GM12891 (cell line): ENCODE measurements around the gene DHX15.

Experiments used
- POLR2A ChIP-seq: IDR thresholded peaks from 2 replicates; pipeline ENCODE4 v1.6.1; 2011; ENCODE audit warnings: low read depth, low read length, control low read depth
- POLR2AphosphoS5 ChIP-seq: IDR thresholded peaks from 2 replicates; pipeline ENCODE4 v1.6.1; 2011; ENCODE audit warnings: low read depth, low read length, control low read depth

DNA sequence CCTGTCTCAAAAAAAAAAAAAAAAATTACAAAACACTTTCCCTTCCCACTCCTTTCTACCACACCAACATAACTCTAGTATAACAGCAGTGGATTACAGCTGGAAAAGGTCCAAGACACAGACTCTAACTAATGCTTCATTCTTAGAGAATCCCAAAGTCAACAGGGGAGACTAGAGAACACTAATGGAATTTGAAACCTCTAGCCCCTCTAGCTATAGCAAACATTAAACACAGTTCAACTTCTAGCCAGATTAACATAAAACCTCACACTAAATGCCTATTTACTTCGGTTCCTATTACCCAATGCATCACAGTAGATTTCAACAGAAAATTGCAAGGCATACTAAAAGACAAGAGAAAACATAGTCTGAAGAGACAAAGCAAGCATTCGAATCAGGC is 10.5 kb upstream of the DHX15 start:
- no peak for TF ChIP-seq POLR2AphosphoS5
- no peak for TF ChIP-seq POLR2A
